HG03342 (cell line): ENCODE measurements around the gene TEX44.
A peak's percentile ranks its signal among the peaks of the same experiment; 100 is the strongest.
"Not testable (repeated sequence)": the region's sequence is repeated elsewhere in the genome, so short reads cannot be mapped to it uniquely, and the experiment has no call there.

Source experiments
- ATAC-seq: cut with Tn5 transposase; IDR thresholded peaks from one replicate; pipeline ENCODE4 v1.9.1; 2021; ENCODE audit warnings: mild to moderate bottlenecking, moderate library complexity; ENCODE audit not compliant: unreplicated experiment

TEX44 gene

DNA sequence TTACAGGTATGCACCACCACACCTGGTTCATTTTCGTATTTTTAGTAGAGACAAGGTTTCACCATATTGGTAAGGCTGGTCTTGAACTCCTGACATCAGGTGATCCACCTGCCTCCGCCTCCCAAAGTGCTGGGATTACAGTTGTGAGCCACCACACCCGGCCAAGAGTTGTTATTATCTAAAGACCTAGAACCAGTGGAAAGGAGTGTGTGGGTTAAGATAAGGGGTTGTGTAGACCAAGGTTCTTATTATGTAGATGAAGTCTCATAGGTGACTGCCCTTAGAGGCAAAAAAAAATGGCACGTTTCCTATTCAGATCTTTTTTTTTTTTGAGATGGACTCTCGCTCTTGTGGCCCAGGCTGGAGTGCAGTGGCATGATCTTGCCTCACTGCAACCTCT lies 21.7 kb upstream of the TEX44 start:
- not testable (repeated sequence) for ATAC-seq

GRCh38 chr2:231571661-231572191 lies 20.9 kb upstream of the TEX44 start:
- no peak for ATAC-seq

- ATAC-seq = no peak
Measured at GRCh38 chr2:231573096-231573495, 19.6 kb upstream of the TEX44 start.

- no peak for ATAC-seq
Measured at GRCh38 chr2:231573698-231574421, 18.8 kb upstream of the TEX44 start.

GRCh38 chr2:231575612-231576256 lies 16.9 kb upstream of the TEX44 start:
- no peak for ATAC-seq

GRCh38 chr2:231576465-231576864 lies 16.2 kb upstream of the TEX44 start:
- no peak for ATAC-seq

- ATAC-seq = not testable (repeated sequence)
Measured at GRCh38 chr2:231578655-231579054, 14.0 kb upstream of the TEX44 start.

GRCh38 chr2:231579560-231579959 lies 13.1 kb upstream of the TEX44 start:
- ATAC-seq = no peak

- no peak for ATAC-seq
Measured at GRCh38 chr2:231581328-231581727, 11.3 kb upstream of the TEX44 start.

DNA sequence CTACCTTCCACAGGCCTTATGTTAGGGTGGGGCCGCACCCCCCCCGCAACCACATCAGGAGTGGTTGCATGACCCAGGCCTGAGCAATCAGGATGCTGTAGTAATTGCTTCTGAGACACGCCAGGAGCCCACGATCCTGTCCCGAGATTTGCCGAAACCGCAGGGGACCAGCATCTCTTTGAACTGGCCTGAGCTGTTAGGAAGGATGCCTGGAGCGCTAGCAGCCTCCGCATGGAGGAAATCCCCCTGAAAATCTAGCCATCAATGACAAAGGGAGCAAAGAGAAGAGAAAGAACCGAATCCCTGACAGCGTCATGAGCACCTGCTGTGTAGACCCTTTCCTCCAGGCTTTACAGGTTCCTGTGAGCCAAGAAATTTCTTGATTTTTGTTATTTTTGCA lies 8.7 kb upstream of the TEX44 start:
- no peak for ATAC-seq

GRCh38 chr2:231587744-231588143 lies 4.9 kb upstream of the TEX44 start:
- ATAC-seq = not testable (repeated sequence)

GRCh38 chr2:231589656-231590055 lies 3.0 kb upstream of the TEX44 start:
- ATAC-seq = no peak

- ATAC-seq = no peak
Measured at GRCh38 chr2:231590614-231591013, 2.0 kb upstream of the TEX44 start.

DNA sequence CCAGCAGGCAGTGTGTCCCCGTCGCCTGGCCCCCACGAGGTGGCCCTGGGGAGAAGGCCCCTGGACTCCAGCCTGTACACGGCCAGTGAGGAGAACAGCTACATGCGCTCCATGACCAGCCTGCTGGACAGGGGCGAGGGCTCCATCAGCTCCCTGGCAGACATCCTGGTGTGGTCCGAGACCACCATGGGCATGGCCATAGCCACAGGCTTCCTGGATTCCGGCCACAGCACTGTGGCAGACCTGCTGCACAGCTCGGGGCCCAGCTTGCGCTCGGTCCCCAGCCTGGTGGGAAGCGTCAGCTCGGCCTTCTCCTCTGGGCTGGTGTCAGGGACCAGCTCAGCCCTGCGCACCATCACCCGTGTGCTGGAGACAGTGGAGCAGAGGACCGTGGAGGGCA lies 1.0 kb downstream of the TEX44 start:
- ATAC-seq = no peak

- no peak for ATAC-seq
Measured at GRCh38 chr2:231597014-231597611, 4.4 kb downstream of the TEX44 start.

DNA sequence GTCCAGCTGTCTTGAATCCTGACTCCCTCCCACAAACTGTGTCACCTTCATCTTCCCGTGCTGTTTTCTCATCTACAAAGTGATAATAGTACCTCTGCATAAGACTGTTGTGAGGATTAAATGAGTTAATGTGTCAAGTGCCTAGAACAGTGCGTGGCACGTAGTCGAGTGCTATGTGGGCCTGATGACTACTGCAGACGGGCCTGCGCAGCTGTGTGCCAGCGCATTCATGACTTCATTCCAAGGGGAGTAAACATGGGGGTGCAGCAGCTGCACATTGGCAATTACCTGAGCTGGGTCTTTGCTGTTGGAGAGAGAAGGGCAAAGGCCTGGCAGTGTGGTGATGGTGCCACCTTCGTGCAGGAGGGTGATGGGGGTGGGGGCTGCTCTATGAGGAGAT lies 5.0 kb downstream of the TEX44 start:
- no peak for ATAC-seq

- no peak for ATAC-seq
Measured at GRCh38 chr2:231600619-231601355, 8.1 kb downstream of the TEX44 start.

GRCh38 chr2:231601356-231602229 lies 8.9 kb downstream of the TEX44 start:
- ATAC-seq = peak; percentile 34

- ATAC-seq = no peak
Measured at GRCh38 chr2:231602859-231603467, 10.3 kb downstream of the TEX44 start.
